ENCODE data around the gene HES6. TPM values are rescaled to one million over a fixed set of nuclear protein-coding genes. Genes with fewer than 3 reads are reported as not detected.

HES6 gene
- total RNA-seq, 2 donors from 2014 or later: 2.9 to 17.7 TPM

DNA sequence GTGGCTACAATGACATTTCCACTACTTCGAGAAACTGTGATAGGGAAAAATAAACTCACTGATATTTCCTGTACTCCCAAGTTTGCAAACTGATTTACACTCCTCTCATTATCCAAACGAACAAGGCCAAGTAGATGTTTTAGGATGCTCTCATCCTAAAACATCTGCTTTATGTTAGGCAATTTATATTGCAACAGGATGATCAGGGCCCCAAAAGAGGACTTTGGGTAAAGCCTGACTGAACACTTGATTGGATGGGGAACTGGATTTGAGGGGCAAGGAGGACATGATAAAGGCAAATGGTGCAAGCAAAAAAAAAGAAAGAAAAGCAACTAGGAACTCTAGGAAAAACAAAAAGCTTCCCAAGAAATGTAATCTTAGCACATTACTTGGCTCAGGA lies 2.1 kb upstream of the HES6 start:
- DNase-seq (ENCODE audit: low spot score): no peak
- TF ChIP-seq, protein P1, sequence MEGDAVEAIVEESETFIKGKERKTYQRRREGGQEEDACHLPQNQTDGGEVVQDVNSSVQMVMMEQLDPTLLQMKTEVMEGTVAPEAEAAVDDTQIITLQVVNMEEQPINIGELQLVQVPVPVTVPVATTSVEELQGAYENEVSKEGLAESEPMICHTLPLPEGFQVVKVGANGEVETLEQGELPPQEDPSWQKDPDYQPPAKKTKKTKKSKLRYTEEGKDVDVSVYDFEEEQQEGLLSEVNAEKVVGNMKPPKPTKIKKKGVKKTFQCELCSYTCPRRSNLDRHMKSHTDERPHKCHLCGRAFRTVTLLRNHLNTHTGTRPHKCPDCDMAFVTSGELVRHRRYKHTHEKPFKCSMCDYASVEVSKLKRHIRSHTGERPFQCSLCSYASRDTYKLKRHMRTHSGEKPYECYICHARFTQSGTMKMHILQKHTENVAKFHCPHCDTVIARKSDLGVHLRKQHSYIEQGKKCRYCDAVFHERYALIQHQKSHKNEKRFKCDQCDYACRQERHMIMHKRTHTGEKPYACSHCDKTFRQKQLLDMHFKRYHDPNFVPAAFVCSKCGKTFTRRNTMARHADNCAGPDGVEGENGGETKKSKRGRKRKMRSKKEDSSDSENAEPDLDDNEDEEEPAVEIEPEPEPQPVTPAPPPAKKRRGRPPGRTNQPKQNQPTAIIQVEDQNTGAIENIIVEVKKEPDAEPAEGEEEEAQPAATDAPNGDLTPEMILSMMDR (IDR thresholded peaks at IDR 0.05): no peak
- TF ChIP-seq POLR2A (IDR thresholded peaks at IDR 0.05): no peak
- no peak for TF ChIP-seq POLR2AphosphoS5 (IDR thresholded peaks at IDR 0.05)
- 66% methylated on average over 2 of the region's 2 CpGs for WGBS
- Histone ChIP-seq H3K4me3 (no peak overlapping the region), H3K4me1 (replicated peaks) (peaks cover 19% of the 10 kb centered on the region), H3K27me3 (replicated peaks; ENCODE audit: insufficient read depth) (no peaks in the 10 kb centered on the region), H3K27ac (no peak overlapping the region), H3K36me3 (no peaks in the 10 kb centered on the region), H3K9me3 (no peaks in the 10 kb centered on the region)
- intact Hi-C loops (cut with DNase I): no loop called here

DNA sequence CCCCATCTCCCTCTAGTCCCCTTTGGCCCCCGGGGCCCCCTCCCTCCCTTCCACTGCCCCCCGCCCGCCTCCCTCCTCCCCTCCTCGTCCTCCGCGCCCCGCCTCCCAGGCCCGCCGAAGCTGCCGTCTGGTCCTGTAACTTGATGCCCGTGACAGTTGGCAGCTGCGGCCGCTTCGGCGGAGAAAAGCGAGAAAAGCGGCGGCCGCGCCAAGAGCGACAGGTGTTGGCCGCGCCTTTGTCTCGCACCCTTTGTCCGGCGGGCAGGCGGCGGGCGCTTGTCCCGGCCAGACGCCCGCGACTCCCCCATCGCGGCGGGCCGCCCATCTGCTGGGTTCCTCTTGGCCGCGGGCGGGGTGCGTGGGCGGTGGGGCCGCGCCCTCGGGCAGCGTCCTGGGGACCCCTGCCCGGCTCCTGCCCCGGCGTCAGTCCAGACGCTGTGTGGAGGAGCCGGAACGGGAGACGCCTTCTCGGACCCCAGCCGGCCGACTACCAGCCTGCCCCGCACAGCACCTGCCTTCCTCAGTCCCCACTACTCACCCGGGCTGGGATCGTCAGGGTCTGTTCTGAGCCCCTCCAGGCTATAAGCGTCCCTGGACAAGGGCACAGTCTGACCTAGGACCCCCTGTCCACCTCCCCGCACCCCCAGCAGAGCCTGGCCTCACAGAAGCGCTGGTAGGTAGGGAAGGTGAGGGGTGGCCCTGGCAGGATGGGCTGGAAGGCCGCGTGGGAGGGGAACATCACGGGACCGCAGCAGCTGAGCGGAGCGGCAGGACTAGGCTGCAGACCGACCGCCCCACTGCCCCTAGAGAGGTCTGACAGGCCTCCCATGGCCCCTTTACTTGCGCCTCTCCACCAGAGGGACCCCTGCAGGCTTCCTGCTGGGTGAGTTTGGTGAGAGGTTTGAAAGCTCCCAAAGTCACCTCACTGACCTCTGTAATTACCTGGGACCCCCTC lies 1.2 kb upstream of the HES6 start:
- Histone ChIP-seq H3K4me3 (peak overlapping the region; percentile 3 to 63), H3K9me3 (no peaks in the 10 kb centered on the region), H3K27me3 (replicated peaks; ENCODE audit: insufficient read depth) (no peaks in the 10 kb centered on the region), H3K36me3 (no peaks in the 10 kb centered on the region), H3K27ac (no peak overlapping the region), H3K4me1 (replicated peaks) (peaks cover 19% of the 10 kb centered on the region)
- peak; percentile 63 for DNase-seq (ENCODE audit: low spot score)
- intact Hi-C loops (cut with DNase I): no loop called here
- WGBS: 16% methylated on average over 46 of the region's 71 CpGs
- TF ChIP-seq POLR2AphosphoS5 (IDR thresholded peaks at IDR 0.05) (no peak), POLR2A (IDR thresholded peaks at IDR 0.05) (no peak)
- TF ChIP-seq, protein P1 (IDR thresholded peaks at IDR 0.05): no peak

DNA sequence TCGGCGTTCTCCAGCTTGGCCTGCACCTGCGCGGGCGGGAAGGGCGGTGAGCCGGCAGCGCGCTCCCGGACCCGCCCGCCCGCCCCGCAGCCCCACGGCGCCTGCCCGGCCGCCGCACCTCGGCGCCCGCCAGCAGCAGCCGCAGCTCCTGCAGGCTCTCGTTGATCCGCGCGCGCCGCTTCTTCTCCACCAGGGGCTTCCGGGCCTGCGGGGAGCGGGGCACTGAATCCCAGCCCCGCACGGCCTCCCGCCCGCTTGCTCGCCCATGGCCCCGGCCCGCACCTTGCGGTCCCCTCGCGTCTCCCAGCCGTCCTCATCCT lies 335 bp downstream of the HES6 start:
- intact Hi-C loops (cut with DNase I): no loop called here
- H3K27me3 ChIP-seq (replicated peaks; ENCODE audit: insufficient read depth): no peaks in the 10 kb centered on the region
- no peak for DNase-seq (ENCODE audit: low spot score)
- no peaks in the 10 kb centered on the region for H3K9me3 ChIP-seq
- WGBS: 5% methylated on average over 19 of the region's 43 CpGs
- TF ChIP-seq POLR2A (IDR thresholded peaks at IDR 0.05) (no peak), POLR2AphosphoS5 (IDR thresholded peaks at IDR 0.05) (no peak)
- TF ChIP-seq, protein P1 (IDR thresholded peaks at IDR 0.05): no peak
- peak overlapping the region; percentile 53 to 63 for H3K4me3 ChIP-seq
- peaks cover 19% of the 10 kb centered on the region for H3K4me1 ChIP-seq (replicated peaks)
- H3K27ac ChIP-seq: no peak overlapping the region
- no peaks in the 10 kb centered on the region for H3K36me3 ChIP-seq

DNA sequence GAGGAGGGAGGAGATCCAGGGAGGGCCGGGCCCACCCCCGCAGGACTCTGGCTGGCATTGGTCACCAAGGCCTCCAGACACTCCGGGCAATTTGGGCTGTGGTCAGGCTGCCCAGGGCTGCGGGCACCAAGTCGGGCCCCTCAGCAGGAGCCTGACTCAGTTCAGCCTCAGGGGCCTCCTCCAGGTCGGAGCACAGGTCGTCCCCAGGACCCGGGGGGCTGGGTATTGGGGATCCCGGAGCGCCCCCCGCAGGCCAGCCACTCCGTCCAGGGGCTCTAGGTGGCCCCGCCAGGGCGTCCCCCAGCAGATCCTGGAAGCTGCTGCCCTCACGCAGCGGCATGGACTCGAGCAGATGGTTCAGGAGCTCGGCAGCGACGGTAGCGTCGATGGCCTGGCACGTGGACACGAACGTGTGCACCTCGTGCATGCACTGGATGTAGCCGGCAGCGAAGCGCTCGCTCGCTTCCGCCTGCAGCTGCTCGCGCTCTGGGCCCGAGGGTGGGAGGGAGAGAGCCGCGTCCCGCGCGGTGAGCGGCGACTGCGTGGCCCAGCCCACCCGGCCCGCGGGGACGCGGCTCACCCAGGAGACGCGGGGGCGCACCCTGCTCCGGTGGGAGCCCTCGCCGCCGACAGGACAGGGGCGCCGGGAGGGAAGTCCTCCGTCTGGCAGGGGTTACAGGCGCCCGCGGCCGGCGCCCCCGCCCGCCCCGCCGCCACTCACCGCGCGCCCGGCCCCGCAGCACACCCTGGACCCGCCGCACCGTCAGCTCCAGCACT lies 884 bp downstream of the HES6 start:
- Histone ChIP-seq H3K9me3 (no peaks in the 10 kb centered on the region), H3K4me1 (replicated peaks) (peaks cover 19% of the 10 kb centered on the region), H3K4me3 (peak overlapping the region; percentile 53 to 63), H3K27me3 (replicated peaks; ENCODE audit: insufficient read depth) (no peaks in the 10 kb centered on the region), H3K27ac (no peak overlapping the region), H3K36me3 (no peaks in the 10 kb centered on the region)
- no peak for DNase-seq (ENCODE audit: low spot score)
- intact Hi-C loops (cut with DNase I): no loop called here
- TF ChIP-seq POLR2A (IDR thresholded peaks at IDR 0.05): no peak
- no peak for TF ChIP-seq POLR2AphosphoS5 (IDR thresholded peaks at IDR 0.05)
- TF ChIP-seq, protein P1 (IDR thresholded peaks at IDR 0.05): no peak
- 29% methylated on average over 21 of the region's 75 CpGs for WGBS
